ENCODE measurements around the gene CFAP299.

The CFAP299 gene

GRCh38 chr4:80967346-80967745 is 631.8 kb downstream of the CFAP299 start:
- no peak for DNase-seq

- no peak for DNase-seq
These were observed 644.7 kb downstream of the CFAP299 start for GRCh38 chr4:80980239-80980638.

- no peak for DNase-seq
These were observed 650.5 kb downstream of the CFAP299 start for GRCh38 chr4:80986011-80986410.

DNA sequence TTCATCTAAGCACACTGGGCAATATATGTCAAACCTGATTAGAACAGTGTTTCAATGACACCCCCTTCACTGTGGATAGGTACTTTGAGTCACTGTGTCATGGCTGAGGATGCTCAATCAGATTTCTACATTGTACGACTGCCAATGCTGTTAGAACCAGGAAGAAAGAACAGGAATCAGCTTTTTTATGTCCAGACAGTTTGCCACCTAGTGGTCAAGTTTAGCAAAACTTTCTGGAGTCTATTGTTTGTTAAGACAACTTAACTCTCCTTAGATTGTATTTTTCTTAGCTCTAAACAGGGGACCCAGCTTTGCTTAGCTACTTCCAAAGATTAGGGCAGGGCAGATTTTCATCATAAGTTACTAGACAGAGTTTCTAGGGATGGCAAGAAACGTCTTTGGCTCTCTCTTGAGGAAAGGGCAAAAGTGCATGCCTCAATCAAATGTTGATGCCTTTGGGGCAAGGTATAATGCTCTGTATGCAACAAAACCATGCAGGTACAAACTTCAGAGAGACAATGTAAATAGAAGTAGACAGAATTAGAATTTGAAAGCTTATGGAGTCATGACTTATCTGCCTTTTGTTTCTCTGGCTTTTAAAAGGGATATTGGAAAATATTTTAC is 654.5 kb downstream of the CFAP299 start:
- no peak for DNase-seq

DNA sequence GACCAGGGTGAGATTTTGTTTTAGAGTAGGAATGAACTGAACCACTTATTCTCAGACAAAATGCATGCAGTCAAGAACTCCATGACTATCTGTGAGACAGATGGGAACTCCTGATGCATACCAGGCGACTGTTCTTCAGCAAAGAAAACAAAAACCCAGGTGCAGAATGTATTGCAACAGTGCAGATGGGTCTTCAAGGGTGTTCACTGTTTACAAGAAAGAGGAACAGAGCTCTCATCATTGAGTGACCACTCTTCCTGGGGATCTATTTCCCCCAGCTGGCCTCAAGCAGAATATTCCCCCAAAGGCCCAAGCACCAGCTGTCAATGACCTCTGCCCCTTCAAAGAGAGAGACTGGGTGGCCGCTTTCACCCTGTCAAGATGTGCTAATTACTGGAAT is 655.3 kb downstream of the CFAP299 start:
- DNase-seq, result no peak

- DNase-seq, result no peak
These were observed 664.4 kb downstream of the CFAP299 start for GRCh38 chr4:80999943-81000342.

- DNase-seq, result no peak
These were observed 668.1 kb downstream of the CFAP299 start for GRCh38 chr4:81003597-81004111.

GRCh38 chr4:81007417-81007816 is 671.9 kb downstream of the CFAP299 start:
- DNase-seq, result no peak
